BE2C (cell line): Measurements from ENCODE around the gene KCNJ14.

Source experiments
- DNase-seq: peaks from one replicate; pipeline ENCODE4 v3.0.0-alpha.2; 2020
- H3K27me3 ChIP-seq: fragments of 250-450 bp; sonication (Bioruptor Pico); 2 replicates; pipeline ENCODE4 v1.5.1; 2020; ENCODE audit warnings: mild to moderate bottlenecking
- H3K36me3 ChIP-seq: fragments of 250-450 bp; sonication (Bioruptor Pico); 2 replicates; pipeline ENCODE4 v1.5.1; 2020; ENCODE audit warnings: mild to moderate bottlenecking
- H3K4me1 ChIP-seq: fragments of 250-450 bp; sonication (Bioruptor Pico); 2 replicates; pipeline ENCODE4 v1.5.1; 2020
- H3K4me3 ChIP-seq: 2 replicates; pipeline ENCODE4 v1.5.1; 2011; ENCODE audit warnings: low read depth, low read length
- H3K9me3 ChIP-seq: fragments of 250-450 bp; sonication (Bioruptor Pico); 2 replicates; pipeline ENCODE4 v1.5.1; 2020
- CTCF ChIP-seq: IDR thresholded peaks from 2 replicates; pipeline ENCODE4 v1.5.1; 2012; ENCODE audit warnings: mild to moderate bottlenecking, low read depth, low read length

The KCNJ14 gene

GRCh38 chr19:48498595-48499311 lies 43.4 kb downstream of the KCNJ14 start:
- no peaks in the 10 kb centered on the region for H3K9me3 ChIP-seq
- H3K27me3 ChIP-seq: peaks cover 60% of the 10 kb centered on the region
- H3K36me3 ChIP-seq: no peaks in the 10 kb centered on the region
- TF ChIP-seq CTCF: 0 out of 2 replicates have a peak, but pooled peaks have one; percentile 6
- no peak for DNase-seq
- H3K4me1 ChIP-seq: 0 out of 2 replicates have a peak, but pooled peaks cover 3% of the 10 kb centered on the region
- H3K4me3 ChIP-seq: no peak overlapping the region

GRCh38 chr19:48499316-48500090 lies 44.1 kb downstream of the KCNJ14 start:
- no peak for TF ChIP-seq CTCF
- peaks cover 52% of the 10 kb centered on the region for H3K27me3 ChIP-seq
- H3K4me3 ChIP-seq: no peak overlapping the region
- H3K4me1 ChIP-seq: 0 out of 2 replicates have a peak, but pooled peaks cover 3% of the 10 kb centered on the region
- no peaks in the 10 kb centered on the region for H3K36me3 ChIP-seq
- DNase-seq: no peak
- no peaks in the 10 kb centered on the region for H3K9me3 ChIP-seq

- H3K4me1 ChIP-seq: 0 out of 2 replicates have a peak, but pooled peaks cover 3% of the 10 kb centered on the region
- no peak overlapping the region for H3K4me3 ChIP-seq
- TF ChIP-seq CTCF: no peak
- H3K36me3 ChIP-seq: no peaks in the 10 kb centered on the region
- H3K9me3 ChIP-seq: no peaks in the 10 kb centered on the region
- no peak for DNase-seq
- peaks cover 39% of the 10 kb centered on the region for H3K27me3 ChIP-seq
These were observed 45.6 kb downstream of the KCNJ14 start for GRCh38 chr19:48500830-48501493.

GRCh38 chr19:48501494-48502349 lies 46.3 kb downstream of the KCNJ14 start:
- Histone ChIP-seq H3K4me1 (0 out of 2 replicates have a peak, but pooled peaks cover 3% of the 10 kb centered on the region), H3K9me3 (no peaks in the 10 kb centered on the region), H3K27me3 (peaks cover 34% of the 10 kb centered on the region), H3K4me3 (no peak overlapping the region), H3K36me3 (no peaks in the 10 kb centered on the region)
- no peak for TF ChIP-seq CTCF
- peak; percentile 77 for DNase-seq

GRCh38 chr19:48502350-48503018 lies 47.1 kb downstream of the KCNJ14 start:
- no peak overlapping the region for H3K4me3 ChIP-seq

More at GRCh38 chr19:48502350-48503018, 47.1 kb downstream of the KCNJ14 start:
- Histone ChIP-seq H3K9me3 (no peaks in the 10 kb centered on the region), H3K36me3 (no peaks in the 10 kb centered on the region), H3K4me1 (0 out of 2 replicates have a peak, but pooled peaks cover 3% of the 10 kb centered on the region), H3K27me3 (peaks cover 26% of the 10 kb centered on the region)
- TF ChIP-seq CTCF: no peak
- no peak for DNase-seq
